D341Med (cell line): Measurements from ENCODE around the gene CASK.
"Not testable (repeated sequence)": the region's sequence is repeated elsewhere in the genome, so short reads cannot be mapped to it uniquely, and the experiment has no call there.

Source experiments
- DNase-seq: peaks from one replicate; pipeline ENCODE4 v3.0.0; 2012; ENCODE audit warnings: low spot score

CASK gene

DNA sequence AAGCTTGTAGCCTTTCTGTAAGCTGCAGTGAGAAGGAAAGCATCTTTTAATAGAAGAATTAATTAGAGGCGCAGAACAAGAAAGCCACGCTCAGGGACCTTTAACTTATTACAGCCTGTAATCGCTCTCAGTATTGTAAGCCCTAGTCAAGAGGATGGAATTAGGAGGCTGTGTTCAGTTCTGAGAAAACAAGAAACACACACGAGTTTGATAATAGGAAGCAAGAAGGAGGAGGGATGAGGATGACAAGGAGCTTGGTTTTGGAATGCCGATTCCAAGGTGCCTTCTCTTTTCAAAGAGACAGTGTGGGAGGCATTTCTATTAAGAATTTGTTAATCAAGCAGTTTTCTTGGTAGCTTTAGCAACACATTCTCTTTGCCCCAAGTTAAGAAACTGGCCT is 406.9 kb downstream of the CASK start:
- DNase-seq, result no peak

GRCh38 chrX:41515376-41515775 is 408.0 kb downstream of the CASK start:
- no peak for DNase-seq

DNA sequence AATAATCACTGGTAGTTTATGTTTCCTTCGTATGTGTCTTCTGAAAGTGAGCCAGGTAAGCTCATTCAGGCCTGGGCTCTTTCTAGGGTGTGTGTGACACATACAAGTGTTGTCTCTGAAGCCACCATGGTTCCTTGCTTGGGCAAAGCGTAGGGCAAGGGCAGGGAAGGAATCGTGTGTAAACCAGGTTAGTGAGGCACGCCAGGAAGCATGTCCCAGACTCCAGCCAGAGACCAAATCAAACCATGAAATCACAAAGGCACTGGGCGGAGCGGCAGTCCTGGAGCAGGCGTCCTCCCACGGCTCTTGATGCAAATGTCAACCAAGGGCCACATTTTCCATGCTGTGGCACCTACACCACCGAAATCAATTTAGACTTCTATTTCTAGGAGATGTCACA is 409.2 kb downstream of the CASK start:
- no peak for DNase-seq

DNA sequence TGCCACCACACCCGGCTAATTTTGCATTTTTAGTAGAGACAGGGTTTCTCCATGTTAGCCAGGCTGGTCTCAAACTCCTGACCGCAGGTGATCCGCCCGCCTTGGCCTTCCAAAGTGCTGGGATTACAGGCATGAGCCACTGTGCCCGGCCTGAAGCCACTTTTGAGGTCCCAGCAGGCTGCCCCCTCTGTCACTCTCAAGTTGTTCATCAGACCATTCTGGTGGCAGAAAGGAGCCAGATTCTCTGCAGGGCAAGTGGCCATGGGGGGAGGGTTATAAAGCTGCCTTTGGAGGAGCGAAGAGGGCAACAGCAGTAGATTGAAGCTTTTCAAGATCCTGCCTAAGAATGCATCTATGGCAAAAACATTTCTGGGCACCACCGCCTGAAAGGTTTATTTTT is 410.5 kb downstream of the CASK start:
- not testable (repeated sequence) for DNase-seq

- no peak for DNase-seq
Measured at GRCh38 chrX:41512394-41512793, 411.0 kb downstream of the CASK start.

GRCh38 chrX:41507919-41508318 is 415.4 kb downstream of the CASK start:
- no peak for DNase-seq

- no peak for DNase-seq
Measured at GRCh38 chrX:41502004-41502403, 421.4 kb downstream of the CASK start.

DNA sequence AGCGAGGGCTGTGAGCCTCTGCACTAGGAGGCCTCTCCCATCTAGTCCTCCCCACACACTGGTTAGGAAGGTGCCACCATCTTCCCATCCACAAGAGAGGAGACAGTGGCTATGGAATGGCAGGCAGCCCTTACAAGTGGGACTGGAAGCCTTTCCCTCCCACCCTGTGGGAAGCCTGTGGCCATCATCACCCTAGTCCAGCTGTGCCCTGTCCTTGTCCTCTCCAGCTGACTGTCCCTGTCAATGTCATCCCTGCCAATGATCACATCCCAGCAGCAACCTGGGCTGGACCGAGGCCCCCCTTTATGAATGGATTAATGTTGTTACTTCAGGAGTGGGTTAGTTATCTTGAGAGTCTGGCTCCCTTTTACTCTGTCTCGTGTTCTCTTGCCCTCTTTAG is 423.4 kb downstream of the CASK start:
- DNase-seq, result no peak

DNA sequence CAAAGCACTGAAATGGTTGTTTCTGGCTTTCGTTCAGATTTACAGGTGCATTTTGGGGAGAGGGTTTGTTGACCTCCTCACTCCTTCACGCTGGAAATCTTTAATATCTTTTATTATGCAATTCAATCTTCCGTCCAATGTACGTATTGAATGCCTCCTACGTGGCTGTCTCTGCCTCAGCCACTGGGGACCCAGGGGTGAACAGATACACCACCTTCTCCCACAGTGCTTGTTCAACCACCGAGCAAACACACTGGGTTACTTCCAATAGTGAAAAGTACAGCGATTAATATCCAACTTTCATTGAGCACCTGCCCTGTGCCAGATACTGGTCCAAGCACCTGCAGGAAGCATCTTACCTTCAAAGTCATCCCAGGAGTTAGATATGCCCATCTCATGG is 424.2 kb downstream of the CASK start:
- no peak for DNase-seq

- DNase-seq, result no peak
Measured at GRCh38 chrX:41491267-41492004, 431.9 kb downstream of the CASK start.

DNA sequence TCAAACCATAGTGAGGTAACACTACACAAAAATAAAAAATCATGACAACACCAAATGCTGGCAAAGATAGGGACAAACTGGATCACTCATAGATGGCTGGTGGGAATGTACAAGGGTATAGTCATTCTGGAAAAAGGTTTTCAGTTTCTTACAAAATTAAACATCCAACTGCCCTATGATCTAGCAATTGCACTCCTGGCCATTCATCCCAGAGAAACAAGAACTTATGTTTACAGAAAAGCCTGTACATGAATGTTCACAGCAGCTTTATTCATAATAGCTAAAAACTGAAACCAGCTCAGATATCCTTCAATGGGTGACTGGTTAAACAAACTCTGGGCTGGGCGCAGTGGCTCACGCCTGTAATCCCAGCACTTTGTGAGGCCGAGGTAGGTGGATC is 432.9 kb downstream of the CASK start:
- DNase-seq, result no peak

DNA sequence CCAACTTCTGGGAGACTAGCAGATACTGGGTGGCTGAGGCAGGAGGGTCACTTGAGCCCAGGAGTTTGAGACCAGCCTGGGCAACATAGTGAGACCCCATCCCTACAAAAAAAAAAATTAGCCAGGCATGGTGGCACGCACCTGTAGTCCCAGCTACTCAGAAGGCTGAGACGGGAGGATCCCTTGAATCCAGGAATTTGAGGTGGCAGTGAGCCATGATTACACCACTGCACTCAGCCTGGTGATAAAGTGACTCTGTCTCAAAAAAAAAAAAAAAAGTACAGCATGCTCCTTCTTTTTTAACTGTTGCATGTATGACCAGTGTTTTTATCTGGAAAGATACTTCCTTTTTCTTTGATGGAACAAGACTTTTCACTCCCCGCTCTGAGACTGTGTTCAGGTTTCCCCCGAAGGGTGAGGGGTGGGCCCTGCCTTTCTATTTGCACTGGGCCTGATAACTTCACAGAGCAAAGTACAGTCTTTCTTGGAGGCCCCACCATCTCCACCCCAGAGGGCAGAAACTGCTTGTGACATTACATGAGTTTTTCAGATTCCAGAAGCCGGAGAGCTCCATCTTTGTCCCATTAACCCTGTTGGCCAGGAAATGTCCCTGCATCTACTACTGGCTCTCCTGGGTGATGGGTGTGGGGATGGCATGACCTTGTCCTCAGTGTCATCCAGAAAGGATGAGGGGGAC is 441.1 kb downstream of the CASK start:
- DNase-seq, result no peak

DNA sequence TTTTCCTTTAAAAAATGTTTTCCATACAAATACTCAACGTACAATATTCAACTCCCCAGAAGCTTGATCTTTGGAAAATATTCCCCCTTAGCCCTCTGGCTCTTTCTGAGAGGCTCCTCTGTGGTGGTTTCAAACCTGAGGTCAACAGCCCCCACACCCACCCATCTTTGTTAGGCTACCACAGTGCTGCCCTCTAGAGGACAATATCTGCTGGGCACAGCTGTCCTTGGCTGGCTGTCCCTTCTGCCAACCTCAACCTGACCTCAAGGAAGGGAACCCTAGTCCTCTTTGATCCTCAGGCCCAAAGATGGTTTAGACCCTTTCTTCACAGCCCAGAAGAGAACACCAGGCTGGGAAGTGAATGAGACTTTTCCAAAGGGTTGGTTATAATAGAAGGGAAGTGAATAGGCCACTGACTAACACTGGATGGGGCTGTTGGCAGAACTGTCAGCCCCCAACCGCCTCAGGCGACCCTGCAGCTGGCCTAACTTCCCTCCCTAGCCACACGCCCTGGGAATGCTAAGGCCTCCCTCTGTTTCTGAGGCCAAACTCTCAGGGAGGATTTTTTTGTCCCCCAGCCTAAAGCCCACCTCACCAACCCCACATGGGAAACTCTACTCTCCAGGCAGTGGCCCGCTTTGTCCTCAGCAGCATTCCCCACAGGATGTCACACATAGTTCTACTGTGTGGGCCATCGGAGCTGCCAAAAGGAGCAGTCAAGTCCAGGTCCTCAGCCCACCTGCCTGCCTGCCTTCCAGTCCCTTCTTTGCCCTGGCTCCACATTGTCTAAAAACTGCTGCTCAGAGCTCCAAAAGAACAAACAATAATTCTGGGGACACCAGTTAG is 441.9 kb downstream of the CASK start:
- peak; percentile 43 for DNase-seq

- DNase-seq, result no peak
Measured at GRCh38 chrX:41480508-41481260, 442.7 kb downstream of the CASK start.

GRCh38 chrX:41478381-41478911 is 444.9 kb downstream of the CASK start:
- no peak for DNase-seq

DNA sequence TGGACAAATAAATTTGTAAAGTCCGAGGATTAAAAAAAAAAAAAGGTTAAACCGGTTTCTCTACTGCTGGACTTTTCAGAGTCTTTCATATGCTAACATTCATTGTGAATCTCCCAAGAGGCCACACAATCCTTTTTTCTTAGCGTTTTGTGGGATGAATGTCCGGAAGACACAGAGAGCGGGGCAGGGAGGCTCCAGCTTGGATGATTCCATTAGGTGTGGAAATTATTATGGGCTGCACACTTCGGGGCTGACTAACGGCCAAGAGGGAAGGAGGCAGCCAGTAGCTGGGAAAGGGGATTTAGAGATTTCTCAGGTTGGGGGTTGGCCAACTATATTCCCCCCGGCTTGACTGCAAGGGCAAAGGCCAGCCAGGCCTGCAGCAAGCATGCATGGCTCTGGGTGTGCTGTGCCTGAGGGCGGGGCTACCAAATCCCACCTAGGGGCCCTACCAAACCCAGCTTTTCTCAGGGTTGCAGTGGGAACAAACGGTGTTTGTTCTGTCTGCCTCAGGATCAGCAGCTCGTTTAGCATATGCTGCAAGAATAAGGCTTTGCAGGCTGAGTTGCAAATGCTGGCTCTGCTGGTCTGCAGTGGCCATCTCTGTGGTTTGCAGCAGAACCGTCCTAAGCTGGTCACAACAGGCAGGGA is 447.6 kb downstream of the CASK start:
- DNase-seq, result no peak

- DNase-seq, result no peak
Measured at GRCh38 chrX:41475191-41475590, 448.2 kb downstream of the CASK start.

GRCh38 chrX:41474726-41475100 is 448.6 kb downstream of the CASK start:
- no peak for DNase-seq

DNA sequence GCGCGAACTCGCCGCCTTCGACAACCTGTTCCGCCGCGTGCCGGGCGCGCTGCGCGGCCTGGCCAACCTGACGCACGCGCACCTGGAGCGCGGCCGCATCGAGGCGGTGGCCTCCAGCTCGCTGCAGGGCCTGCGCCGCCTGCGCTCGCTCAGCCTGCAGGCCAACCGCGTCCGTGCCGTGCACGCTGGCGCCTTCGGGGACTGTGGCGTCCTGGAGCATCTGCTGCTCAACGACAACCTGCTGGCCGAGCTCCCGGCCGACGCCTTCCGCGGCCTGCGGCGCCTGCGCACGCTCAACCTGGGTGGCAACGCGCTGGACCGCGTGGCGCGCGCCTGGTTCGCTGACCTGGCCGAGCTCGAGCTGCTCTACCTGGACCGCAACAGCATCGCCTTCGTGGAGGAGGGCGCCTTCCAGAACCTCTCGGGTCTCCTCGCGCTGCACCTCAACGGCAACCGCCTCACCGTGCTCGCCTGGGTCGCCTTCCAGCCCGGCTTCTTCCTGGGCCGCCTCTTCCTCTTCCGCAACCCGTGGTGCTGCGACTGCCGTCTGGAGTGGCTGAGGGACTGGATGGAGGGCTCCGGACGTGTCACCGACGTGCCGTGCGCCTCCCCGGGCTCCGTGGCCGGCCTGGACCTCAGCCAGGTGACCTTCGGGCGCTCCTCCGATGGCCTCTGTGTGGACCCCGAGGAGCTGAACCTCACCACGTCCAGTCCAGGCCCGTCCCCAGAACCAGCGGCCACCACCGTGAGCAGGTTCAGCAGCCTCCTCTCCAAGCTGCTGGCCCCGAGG is 449.2 kb downstream of the CASK start:
- no peak for DNase-seq

GRCh38 chrX:41472231-41472815 is 451.0 kb downstream of the CASK start:
- DNase-seq, result no peak
